B cell (primary cell): ENCODE measurements around the gene ARHGAP32. TPM values are rescaled to one million over a fixed set of nuclear protein-coding genes. Genes with fewer than 3 reads are reported as not detected.

Source experiments
- ATAC-seq: fragments of 200-7000 bp; cut with Tn5 transposase; one replicate; pipeline ENCODE4 v1.10.0; 2021; ENCODE audit warnings: low read depth, mild to moderate bottlenecking, moderate number of reproducible peaks, moderate library complexity
- CTCF ChIA-PET: fragments of 350-600 bp; sonication (Branson Sonifier 250); formaldehyde crosslinking; loops from one replicate; lab custom pipeline; 2021; ENCODE audit warnings: antibody characterized with exemption, inconsistent platforms; lab: Charles Lee
- POLR2A ChIA-PET: fragments of 350-600 bp; sonication (Branson Sonifier 250); formaldehyde crosslinking; loops from one replicate; lab custom pipeline; 2021; ENCODE audit warnings: antibody characterized with exemption; lab: Charles Lee
- DNase-seq: peaks from one replicate; pipeline ENCODE4 v3.0.0; 2013
- H2AFZ ChIP-seq: 2 replicates; pipeline ENCODE4 v1.6.1; 2012; ENCODE audit warnings: mild to moderate bottlenecking, low read depth, low read length; ENCODE audit not compliant: insufficient read depth, poor library complexity, severe bottlenecking
- H3K27ac ChIP-seq, 2 donors: 1 replicate in 1 of 2; 2 replicates in 1 of 2; pipeline ENCODE4 v1.5.1; 2012 to 2013; ENCODE audit warnings: low read length in 2 of 2, mild to moderate bottlenecking in 2 of 2, moderate library complexity in 1 of 2
- H3K27me3 ChIP-seq, 4 experiments: fragments of 200-600 bp in 1 of 4; sonication (generic) in 1 of 4; replicated peaks in 1 of 4; 1 replicate in 2 of 4; 2 replicates in 2 of 4; pipeline versions ENCODE4 v1.6.1 to v1.7.0; 2013 to 2016; ENCODE audit warnings: low read length in 3 of 4, mild to moderate bottlenecking in 2 of 4, mixed read lengths in 1 of 4, moderate library complexity in 1 of 4; ENCODE audit not compliant: insufficient read depth in 4 of 4, control insufficient read depth in 3 of 4; ENCODE audit errors: control extremely low read depth in 1 of 4
- H3K36me3 ChIP-seq, 2 experiments: replicated peaks in 1 of 2; 1 replicate in 1 of 2; 2 replicates in 1 of 2; pipeline versions ENCODE4 v1.6.1 to v1.7.1; 2013; ENCODE audit warnings: low read length in 1 of 2; ENCODE audit not compliant: insufficient read depth in 2 of 2, control insufficient read depth in 1 of 2; ENCODE audit errors: control extremely low read depth in 1 of 2, extremely low read depth in 1 of 2
- H3K4me1 ChIP-seq, 2 donors: fragments of 200-600 bp in 1 of 2; sonication (generic) in 1 of 2; 1 replicate in 1 of 2; 2 replicates in 1 of 2; pipeline versions ENCODE4 v1.5.1 to v1.6.1; 2013 to 2017; ENCODE audit warnings: low read length in 2 of 2; ENCODE audit not compliant: control insufficient read depth in 2 of 2, insufficient read depth in 2 of 2
- H3K4me2 ChIP-seq: replicated peaks from 2 replicates; pipeline ENCODE3; 2012; ENCODE audit warnings: mild to moderate bottlenecking, low read depth, low read length; ENCODE audit not compliant: poor library complexity, severe bottlenecking
- H3K4me3 ChIP-seq, 5 experiments: fragments of 200-600 bp in 1 of 5; sonication (generic) in 1 of 5; 1 replicate in 3 of 5; 2 replicates in 2 of 5; pipeline versions ENCODE4 v1.5.1 to v1.7.0; 2011 to 2016; ENCODE audit warnings: low read length in 4 of 5, mild to moderate bottlenecking in 4 of 5, low read depth in 2 of 5, control low read depth in 1 of 5, moderate library complexity in 1 of 5; ENCODE audit not compliant: insufficient read depth in 1 of 5; ENCODE audit errors: control extremely low read depth in 1 of 5, extremely low read depth in 1 of 5
- H3K79me2 ChIP-seq: fragments of 200-600 bp; sonication (generic); one replicate; pipeline ENCODE4 v1.6.0; 2016; ENCODE audit warnings: low read length; ENCODE audit not compliant: control insufficient read depth, insufficient read depth
- H3K9ac ChIP-seq: fragments of 200-600 bp; sonication (generic); 2 replicates; pipeline ENCODE4 v1.6.1; 2017; ENCODE audit warnings: mild to moderate bottlenecking, low read length, moderate library complexity
- H3K9me3 ChIP-seq, 3 donors: one replicate each; pipeline versions ENCODE4 v1.6.1 to v1.7.1; 2013; ENCODE audit warnings: low read length in 2 of 3; ENCODE audit not compliant: control insufficient read depth in 2 of 3, insufficient read depth in 1 of 3; ENCODE audit errors: control extremely low read depth in 1 of 3
- H4K20me1 ChIP-seq: 2 replicates; pipeline ENCODE4 v1.6.0; 2012; ENCODE audit warnings: mild to moderate bottlenecking, low read length; ENCODE audit not compliant: insufficient read depth, control insufficient read depth, poor library complexity, severe bottlenecking
- H3K27ac Mint-ChIP-seq: one replicate; pipeline ENCODE4 v1.8.0; 2021; ENCODE audit warnings: mixed read lengths
- H3K27me3 Mint-ChIP-seq: one replicate; pipeline ENCODE4 v1.8.0; 2021; ENCODE audit warnings: mixed read lengths
- H3K4me1 Mint-ChIP-seq: one replicate; pipeline ENCODE4 v1.8.0; 2021; ENCODE audit warnings: mixed read lengths
- H3K4me3 Mint-ChIP-seq: one replicate; pipeline ENCODE4 v1.8.0; 2021; ENCODE audit warnings: mixed read lengths
- H3K9me3 Mint-ChIP-seq: one replicate; pipeline ENCODE4 v1.8.0; 2022; ENCODE audit warnings: mixed read lengths; ENCODE audit not compliant: insufficient read depth
- CTCF ChIP-seq: fragments of 200-600 bp; IDR thresholded peaks from one replicate; pipeline ENCODE4 v1.8.0; 2022; ENCODE audit warnings: antibody characterized with exemption, mild to moderate bottlenecking
- EZH2 ChIP-seq: IDR thresholded peaks from 2 replicates; pipeline ENCODE4 v1.6.1; 2012; ENCODE audit warnings: borderline replicate concordance, low read depth, mild to moderate bottlenecking, moderate library complexity, low read length; ENCODE audit not compliant: insufficient read depth, poor library complexity, severe bottlenecking
- WGBS: methylation state at CpG from one replicate; pipeline ENCODE4 v1.1.5; 2013; ENCODE audit warnings: missing lambda C conversion rate; ENCODE audit not compliant: insufficient coverage; 5-methylcytosine and 5-hydroxymethylcytosine counted together
- intact Hi-C: fragments of 100-400 bp; cut with micrococcal nuclease; formaldehyde crosslinking; loops from one replicate; pipeline ENCODE4 v1.10.0; 2022
- polyA plus RNA-seq: library from polyadenylated mRNA; depleted of rRNA; stranded (reverse); fragments of >200 nt; gene quantifications from 2 replicates; pipeline ENCODE4 v1.2.3, GENCODE V29; 2012
- total RNA-seq, 2 donors: library from RNA; stranded (reverse); fragments of 120-200 nt in 1 of 2; gene quantifications; 1 replicate in 1 of 2; 2 replicates in 1 of 2; pipeline versions ENCODE4 v1.2.3 to v1.2.4, GENCODE V29; 2013 to 2022

Gene ARHGAP32
- total and polyA plus RNA-seq, 2 donors (not counting 1 experiment from before 2014, with no cell fraction given), result 4.4 to 10.6 TPM

DNA sequence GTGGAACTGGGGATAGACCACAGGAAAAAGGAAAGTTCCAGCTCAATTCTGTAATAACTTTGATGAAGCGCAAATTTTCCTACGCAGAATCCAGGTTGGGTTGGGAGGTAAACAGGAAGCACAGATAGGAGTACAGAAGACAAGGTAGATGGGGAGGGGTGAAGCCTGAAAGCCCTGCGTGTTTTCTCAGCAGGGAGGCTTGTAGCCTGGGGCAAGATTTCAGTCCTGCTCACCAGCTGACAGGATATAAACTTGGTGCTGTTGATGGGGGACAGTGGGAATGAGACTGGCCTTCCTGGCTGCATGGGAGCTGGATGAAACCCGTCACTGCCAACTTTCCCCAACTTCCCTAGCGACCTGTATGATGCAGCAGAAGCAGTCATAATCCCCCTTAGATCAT lies 114.9 kb downstream of the ARHGAP32 start:
- no peaks in the 10 kb centered on the region for H3K4me1 ChIP-seq
- no peak overlapping the region for H3K9ac ChIP-seq
- no peak for ATAC-seq
- H3K79me2 ChIP-seq, result peaks cover 10% of the 10 kb centered on the region
- H3K4me3 ChIP-seq, result no peak overlapping the region
- no peak overlapping the region for H3K4me2 ChIP-seq
- H3K27me3 ChIP-seq, result no peaks in the 10 kb centered on the region
- ChIA-PET POLR2A (no interaction called here), CTCF (no interaction called here)
- H3K9me3 Mint-ChIP-seq, result peaks cover 5% of the 10 kb centered on the region
- intact Hi-C loops, result no loop called here
- H2AFZ ChIP-seq, result no peak overlapping the region
- H3K9me3 ChIP-seq, result peaks cover 0 to 9% (median 2%) of the 10 kb centered on the region in 3 donors
- TF ChIP-seq CTCF, result no peak
- TF ChIP-seq EZH2, result no peak
- 88% methylated on average over 5 of the region's 5 CpGs for WGBS
- no peaks in the 10 kb centered on the region for H3K36me3 ChIP-seq
- no peak overlapping the region for H3K27ac Mint-ChIP-seq
- no peaks in the 10 kb centered on the region for H4K20me1 ChIP-seq
- H3K27me3 Mint-ChIP-seq, result peaks cover 2% of the 10 kb centered on the region
- H3K4me1 Mint-ChIP-seq, result no peaks in the 10 kb centered on the region
- DNase-seq, result no peak
- H3K4me3 Mint-ChIP-seq, result no peak overlapping the region
- H3K27ac ChIP-seq, result no peak overlapping the region

DNA sequence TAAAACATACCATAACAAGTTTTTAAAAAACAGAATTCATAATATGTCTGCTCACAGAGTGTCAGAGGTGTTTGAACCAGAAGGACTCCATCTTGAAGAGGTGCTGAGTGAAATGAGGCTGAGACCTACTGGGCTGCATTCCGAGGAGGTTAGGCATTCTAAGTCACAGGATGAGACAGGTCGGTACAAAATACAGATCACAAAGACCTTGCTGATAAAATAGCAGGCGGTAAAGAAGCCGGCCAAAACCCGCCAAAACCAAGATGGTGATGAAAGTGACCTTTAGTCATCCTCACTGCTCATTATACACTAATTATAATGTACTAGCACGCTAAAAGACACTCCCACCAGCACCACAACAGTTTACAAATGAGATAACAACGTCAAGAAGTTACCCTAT lies 116.4 kb downstream of the ARHGAP32 start:
- TF ChIP-seq CTCF (no peak), EZH2 (no peak)
- CTCF ChIA-PET, result no interaction called here
- no peak overlapping the region for H3K4me2 ChIP-seq
- H3K9me3 ChIP-seq, result peaks cover 0 to 9% (median 2%) of the 10 kb centered on the region in 3 donors
- no peak overlapping the region for H3K9ac ChIP-seq
- no peak overlapping the region for H3K4me3 ChIP-seq
- peaks cover 5% of the 10 kb centered on the region for H3K79me2 ChIP-seq
- H4K20me1 ChIP-seq, result no peaks in the 10 kb centered on the region
- H2AFZ ChIP-seq, result no peak overlapping the region
- no peaks in the 10 kb centered on the region for H3K4me1 ChIP-seq
- Mint-ChIP-seq H3K27me3 (peaks cover 3% of the 10 kb centered on the region), H3K27ac (no peak overlapping the region), H3K4me3 (no peak overlapping the region), H3K4me1 (no peaks in the 10 kb centered on the region), H3K9me3 (peaks cover 5% of the 10 kb centered on the region)
- no peaks in the 10 kb centered on the region for H3K27me3 ChIP-seq
- no peak overlapping the region for H3K27ac ChIP-seq
- ATAC-seq (no peak), DNase-seq (no peak)
- intact Hi-C loops, result no loop called here
- H3K36me3 ChIP-seq, result no peaks in the 10 kb centered on the region
- POLR2A ChIA-PET, result no interaction called here
- 93% methylated on average over 5 of the region's 7 CpGs for WGBS
